ENCODE data around the gene MALAT1.
"Not testable (repeated sequence)": the region's sequence is repeated elsewhere in the genome, so short reads cannot be mapped to it uniquely, and the experiment has no call there.

Gene MALAT1

GRCh38 chr11:65499713-65500386, 1.0 kb downstream of the MALAT1 start:
- peak; percentile 50 for DNase-seq

- DNase-seq, result peak; percentile 50
Measured at GRCh38 chr11:65500387-65501185, 1.7 kb downstream of the MALAT1 start.

- DNase-seq, result no peak
Measured at GRCh38 chr11:65501186-65501471, 2.3 kb downstream of the MALAT1 start.

- DNase-seq, result peak; percentile 37
Measured at GRCh38 chr11:65501472-65502273, 2.8 kb downstream of the MALAT1 start.

- peak; percentile 37 for DNase-seq
Measured at GRCh38 chr11:65502274-65502554, 3.4 kb downstream of the MALAT1 start.

- peak; percentile 37 for DNase-seq
Measured at GRCh38 chr11:65502555-65503367, 3.9 kb downstream of the MALAT1 start.

GRCh38 chr11:65503368-65503948, 4.6 kb downstream of the MALAT1 start:
- peak; percentile 26 for DNase-seq

GRCh38 chr11:65503949-65504673, 5.3 kb downstream of the MALAT1 start:
- DNase-seq, result peak; percentile 26

- peak; percentile 18 for DNase-seq
Measured at GRCh38 chr11:65504674-65505465, 6.0 kb downstream of the MALAT1 start.

GRCh38 chr11:65505466-65506289, 6.8 kb downstream of the MALAT1 start:
- no peak for DNase-seq

GRCh38 chr11:65506290-65506771, 7.5 kb downstream of the MALAT1 start:
- peak; percentile 18 for DNase-seq

- DNase-seq, result peak; percentile 78
Measured at GRCh38 chr11:65506772-65507505, 8.1 kb downstream of the MALAT1 start.

- DNase-seq, result not testable (repeated sequence)
Measured at GRCh38 chr11:65512311-65512710, 13.5 kb downstream of the MALAT1 start.

- no peak for DNase-seq
Measured at GRCh38 chr11:65516135-65516968, 17.5 kb downstream of the MALAT1 start.

- DNase-seq, result not testable (repeated sequence)
Measured at GRCh38 chr11:65518941-65519549, 20.2 kb downstream of the MALAT1 start.

- DNase-seq, result peak; percentile 41
Measured at GRCh38 chr11:65521777-65522521, 23.1 kb downstream of the MALAT1 start.
